Naive B cell (primary cell): ENCODE results near the gene DNAH3. TPM values are rescaled to one million over a fixed set of nuclear protein-coding genes. Genes with fewer than 3 reads are reported as not detected.

Experiments used
- ATAC-seq, 2 donors: fragments of 150-1000 bp; cut with Tn5 transposase; 2 replicates each; pipeline ENCODE4 v1.10.0; 2021; ENCODE audit warnings: low read depth in 2 of 2, mild to moderate bottlenecking in 2 of 2, moderate library complexity in 2 of 2
- DNase-seq: peaks from one replicate; pipeline ENCODE4 v3.0.0; 2022
- H3K27ac Mint-ChIP-seq, 6 donors: one replicate each; pipeline ENCODE4 v1.8.0; 2020 to 2022; ENCODE audit warnings: mild to moderate bottlenecking in 6 of 6, mixed read lengths in 6 of 6, moderate library complexity in 5 of 6, inconsistent platforms in 2 of 6
- H3K27me3 Mint-ChIP-seq, 3 donors: one replicate each; pipeline ENCODE4 v1.8.0; 2021 to 2022; ENCODE audit warnings: mixed read lengths in 3 of 3, mild to moderate bottlenecking in 1 of 3
- H3K36me3 Mint-ChIP-seq, 2 donors: one replicate each; pipeline ENCODE4 v1.8.0; 2020 to 2022; ENCODE audit warnings: mixed read lengths in 2 of 2, inconsistent platforms in 1 of 2, mild to moderate bottlenecking in 1 of 2
- H3K4me1 Mint-ChIP-seq, 3 donors: one replicate each; pipeline ENCODE4 v1.8.0; 2020 to 2022; ENCODE audit warnings: mixed read lengths in 3 of 3, inconsistent platforms in 1 of 3, mild to moderate bottlenecking in 1 of 3, moderate library complexity in 1 of 3
- H3K4me3 Mint-ChIP-seq, 8 donors: one replicate each; pipeline ENCODE4 v1.8.0; 2020 to 2022; ENCODE audit warnings: mild to moderate bottlenecking in 8 of 8, mixed read lengths in 8 of 8, moderate library complexity in 8 of 8, inconsistent platforms in 2 of 8
- H3K9me3 Mint-ChIP-seq, 7 donors: one replicate each; pipeline ENCODE4 v1.8.0; 2020 to 2022; ENCODE audit warnings: mixed read lengths in 7 of 7, mild to moderate bottlenecking in 5 of 7, inconsistent platforms in 2 of 7, moderate library complexity in 1 of 7
- polyA plus RNA-seq, 6 donors: library from polyadenylated mRNA; unstranded; fragments of 300-500 nt; fragmentation: Illumina TruSeq; gene quantifications; one replicate each; pipeline ENCODE4 v1.2.3, GENCODE V29; 2021; ENCODE audit warnings: low read depth in 6 of 6

The DNAH3 gene
- polyA plus RNA-seq, 6 donors from 2014 or later = not detected

- DNase-seq (no peak), ATAC-seq (no peak)
- H3K4me3 Mint-ChIP-seq = peak overlapping the region in 1 of 8 donors; percentile 34
- H3K27me3 Mint-ChIP-seq = no peaks in the 10 kb centered on the region
- peak overlapping the region in 1 of 6 donors; percentile 8 for H3K27ac Mint-ChIP-seq
- H3K4me1 Mint-ChIP-seq = peaks cover 49 to 58% (median 55%) of the 10 kb centered on the region in 3 donors
- peaks cover 0 to 4% (median 0%) of the 10 kb centered on the region in 7 donors for H3K9me3 Mint-ChIP-seq
- no peaks in the 10 kb centered on the region for H3K36me3 Mint-ChIP-seq
These were observed 245.1 kb downstream of the DNAH3 start for GRCh38 chr16:20905576-20905975.

- no peaks in the 10 kb centered on the region for H3K36me3 Mint-ChIP-seq
- peak overlapping the region; percentile 72 to 96 (median 91) for H3K27ac Mint-ChIP-seq
- no peaks in the 10 kb centered on the region for H3K27me3 Mint-ChIP-seq
- H3K4me3 Mint-ChIP-seq = peak overlapping the region; percentile 23 to 96 (median 64)
- ATAC-seq (peak; percentile 41 to 54), DNase-seq (peak; percentile 77)
- H3K4me1 Mint-ChIP-seq = peaks cover 57 to 65% (median 64%) of the 10 kb centered on the region in 3 donors
- H3K9me3 Mint-ChIP-seq = peaks cover 0 to 4% (median 0%) of the 10 kb centered on the region in 7 donors
These were observed 246.1 kb downstream of the DNAH3 start for GRCh38 chr16:20904507-20905081.

- Mint-ChIP-seq H3K4me3 (peak overlapping the region; percentile 16 to 99 (median 65)), H3K27me3 (no peaks in the 10 kb centered on the region), H3K27ac (peak overlapping the region; percentile 72 to 96 (median 91)), H3K36me3 (no peaks in the 10 kb centered on the region), H3K4me1 (peaks cover 63 to 71% (median 70%) of the 10 kb centered on the region in 3 donors), H3K9me3 (peaks cover 0 to 4% (median 0%) of the 10 kb centered on the region in 7 donors)
- no peak for DNase-seq
- ATAC-seq = no peak
These were observed 246.6 kb downstream of the DNAH3 start for GRCh38 chr16:20903899-20904506.

- H3K9me3 Mint-ChIP-seq = peaks cover 0 to 4% (median 0%) of the 10 kb centered on the region in 7 donors
- DNase-seq (no peak), ATAC-seq (no peak)
- peak overlapping the region in 5 of 6 donors; percentile 3 to 91 (median 82) for H3K27ac Mint-ChIP-seq
- H3K27me3 Mint-ChIP-seq = no peaks in the 10 kb centered on the region
- no peaks in the 10 kb centered on the region for H3K36me3 Mint-ChIP-seq
- peaks cover 66 to 77% (median 71%) of the 10 kb centered on the region in 3 donors for H3K4me1 Mint-ChIP-seq
- H3K4me3 Mint-ChIP-seq = peak overlapping the region in 5 of 8 donors; percentile 48 to 99 (median 58)
These were observed 247.3 kb downstream of the DNAH3 start for GRCh38 chr16:20903116-20903898.

GRCh38 chr16:20902426-20902825 lies 248.2 kb downstream of the DNAH3 start:
- ATAC-seq (no peak), DNase-seq (no peak)
- Mint-ChIP-seq H3K4me1 (peaks cover 67 to 79% (median 71%) of the 10 kb centered on the region in 3 donors), H3K27ac (peak overlapping the region in 4 of 6 donors; percentile 49 to 99 (median 98)), H3K9me3 (peaks cover 0 to 4% (median 0%) of the 10 kb centered on the region in 7 donors), H3K4me3 (peak overlapping the region in 6 of 8 donors; percentile 33 to 100 (median 72)), H3K27me3 (no peaks in the 10 kb centered on the region), H3K36me3 (no peaks in the 10 kb centered on the region)

GRCh38 chr16:20901436-20902112 lies 249.1 kb downstream of the DNAH3 start:
- H3K9me3 Mint-ChIP-seq = peaks cover 0 to 4% (median 0%) of the 10 kb centered on the region in 7 donors
- H3K4me3 Mint-ChIP-seq = peak overlapping the region; percentile 94 to 100 (median 98)
- H3K4me1 Mint-ChIP-seq = peaks cover 66 to 79% (median 70%) of the 10 kb centered on the region in 3 donors
- H3K27me3 Mint-ChIP-seq = no peaks in the 10 kb centered on the region
- DNase-seq (peak; percentile 56), ATAC-seq (peak; percentile 32 to 52)
- no peaks in the 10 kb centered on the region for H3K36me3 Mint-ChIP-seq
- peak overlapping the region; percentile 97 to 100 (median 99) for H3K27ac Mint-ChIP-seq

- peak in 1 of 2 donors; percentile 1 for ATAC-seq
- peak overlapping the region; percentile 94 to 100 (median 98) for H3K4me3 Mint-ChIP-seq
- H3K4me1 Mint-ChIP-seq = peaks cover 64 to 76% (median 68%) of the 10 kb centered on the region in 3 donors
- no peaks in the 10 kb centered on the region for H3K36me3 Mint-ChIP-seq
- H3K9me3 Mint-ChIP-seq = peaks cover 0 to 4% (median 0%) of the 10 kb centered on the region in 7 donors
- H3K27me3 Mint-ChIP-seq = no peaks in the 10 kb centered on the region
- H3K27ac Mint-ChIP-seq = peak overlapping the region; percentile 97 to 100 (median 99)
- DNase-seq = no peak
These were observed 249.6 kb downstream of the DNAH3 start for GRCh38 chr16:20901068-20901435.

GRCh38 chr16:20900299-20901067 lies 250.2 kb downstream of the DNAH3 start, which contains the start of the genes DCUN1D3 and LYRM1:
DCUN1D3 (minus strand) TSS chr16:20900358; CDS start chr16:20862538, 37,820 bp downstream.
LYRM1 (plus strand) TSS chr16:20900771; CDS start chr16:20915556, 14,785 bp downstream.
- Mint-ChIP-seq H3K4me1 (peaks cover 61 to 71% (median 63%) of the 10 kb centered on the region in 3 donors), H3K27ac (peak within 1 kb of the TSS; percentile 97 to 100 (median 99)), H3K9me3 (peaks cover 0 to 4% (median 0%) of the 10 kb centered on the region in 7 donors), H3K27me3 (no peaks in the 10 kb centered on the region), H3K36me3 (no peaks in the 10 kb centered on the region), H3K4me3 (peak within 1 kb of the TSS; percentile 94 to 100 (median 98))
- peak; percentile 76 for DNase-seq
- ATAC-seq = peak; percentile 65

- no peaks in the 10 kb centered on the region for H3K27me3 Mint-ChIP-seq
- peaks cover 55 to 69% (median 56%) of the 10 kb centered on the region in 3 donors for H3K4me1 Mint-ChIP-seq
- ATAC-seq (peak in 1 of 2 donors; percentile 3), DNase-seq (no peak)
- no peaks in the 10 kb centered on the region for H3K36me3 Mint-ChIP-seq
- peaks cover 0 to 4% (median 0%) of the 10 kb centered on the region in 7 donors for H3K9me3 Mint-ChIP-seq
- peak overlapping the region; percentile 94 to 100 (median 98) for H3K4me3 Mint-ChIP-seq
- H3K27ac Mint-ChIP-seq = peak overlapping the region; percentile 97 to 100 (median 99)
These were observed 251.0 kb downstream of the DNAH3 start for GRCh38 chr16:20899477-20900298.

GRCh38 chr16:20899071-20899470 lies 251.6 kb downstream of the DNAH3 start:
- Mint-ChIP-seq H3K4me3 (peak overlapping the region; percentile 94 to 100 (median 98)), H3K4me1 (peaks cover 49 to 63% (median 50%) of the 10 kb centered on the region in 3 donors), H3K9me3 (no peaks in the 10 kb centered on the region), H3K27ac (peak overlapping the region; percentile 28 to 99 (median 98)), H3K27me3 (no peaks in the 10 kb centered on the region), H3K36me3 (no peaks in the 10 kb centered on the region)
- DNase-seq (no peak), ATAC-seq (no peak)

- H3K4me3 Mint-ChIP-seq = peak overlapping the region in 1 of 8 donors; percentile 96
These were observed 252.7 kb downstream of the DNAH3 start for GRCh38 chr16:20897922-20898321.

More at GRCh38 chr16:20897922-20898321, 252.7 kb downstream of the DNAH3 start:
- DNase-seq (no peak), ATAC-seq (no peak)
- no peaks in the 10 kb centered on the region for H3K36me3 Mint-ChIP-seq
- H3K27ac Mint-ChIP-seq = peak overlapping the region in 3 of 6 donors; percentile 4 to 82 (median 69)
- no peaks in the 10 kb centered on the region for H3K27me3 Mint-ChIP-seq
- peaks cover 38 to 54% (median 40%) of the 10 kb centered on the region in 3 donors for H3K4me1 Mint-ChIP-seq
- H3K9me3 Mint-ChIP-seq = no peaks in the 10 kb centered on the region
